Activated gamma-delta T cell treated with anti-CD3 and anti-CD28 coated beads, Interleukin-2, amount 50 U/mL, for 16 hours (primary cell): ENCODE results near the gene FCER2.

Experiments
- DNase-seq: peaks from one replicate; pipeline ENCODE4 v3.0.0-alpha.2; 2020; ENCODE audit warnings: low read depth

The FCER2 gene

GRCh38 chr19:7676854-7677253, 25.1 kb downstream of the FCER2 start, which contains the start of gene MCEMP1:
Gene MCEMP1 (plus strand): TSS chr19:7677090. CDS start chr19:7677121, 31 bp downstream.
- no peak for DNase-seq

GRCh38 chr19:7676376-7676775, 25.6 kb downstream of the FCER2 start:
- DNase-seq: no peak

GRCh38 chr19:7674010-7675005, 27.6 kb downstream of the FCER2 start:
- DNase-seq: no peak

- DNase-seq: no peak
Observed at GRCh38 chr19:7672522-7672921, 29.4 kb downstream of the FCER2 start.

GRCh38 chr19:7670790-7671189, 31.1 kb downstream of the FCER2 start:
- no peak for DNase-seq

GRCh38 chr19:7670150-7670783, 31.7 kb downstream of the FCER2 start:
- no peak for DNase-seq

- DNase-seq: no peak
Observed at GRCh38 chr19:7669641-7670040, 32.3 kb downstream of the FCER2 start.

GRCh38 chr19:7668842-7669241, 33.1 kb downstream of the FCER2 start, which contains the start of gene RETN:
Gene RETN (plus strand): TSS chr19:7669049. CDS start chr19:7669327, 278 bp downstream.
- DNase-seq: no peak

GRCh38 chr19:7665076-7665475, 36.9 kb downstream of the FCER2 start:
- no peak for DNase-seq

GRCh38 chr19:7663706-7664105, 38.2 kb downstream of the FCER2 start:
- no peak for DNase-seq

- no peak for DNase-seq
Observed at GRCh38 chr19:7662657-7663056, 39.3 kb downstream of the FCER2 start.

GRCh38 chr19:7661744-7662538, 40.0 kb downstream of the FCER2 start:
- no peak for DNase-seq

GRCh38 chr19:7658219-7658686, 43.7 kb downstream of the FCER2 start:
- no peak for DNase-seq

- no peak for DNase-seq
Observed at GRCh38 chr19:7657131-7657751, 44.7 kb downstream of the FCER2 start.

- no peak for DNase-seq
Observed at GRCh38 chr19:7655581-7655980, 46.4 kb downstream of the FCER2 start.

- no peak for DNase-seq
Observed at GRCh38 chr19:7654401-7654800, 47.5 kb downstream of the FCER2 start.

- DNase-seq: peak; percentile 83
Observed at GRCh38 chr19:7652061-7652641, 49.8 kb downstream of the FCER2 start.

GRCh38 chr19:7650148-7650547, 51.8 kb downstream of the FCER2 start:
- no peak for DNase-seq

GRCh38 chr19:7648265-7649014, 53.5 kb downstream of the FCER2 start:
- no peak for DNase-seq

GRCh38 chr19:7647156-7647555, 54.8 kb downstream of the FCER2 start:
- no peak for DNase-seq

GRCh38 chr19:7646426-7646700, 55.6 kb downstream of the FCER2 start:
- no peak for DNase-seq
